HG03520 (cell line): ENCODE results near the gene HOXD9.

Source experiments
- ATAC-seq: cut with Tn5 transposase; IDR thresholded peaks from one replicate; pipeline ENCODE4 v1.9.1; 2021; ENCODE audit warnings: mild to moderate bottlenecking, moderate library complexity; ENCODE audit not compliant: unreplicated experiment

HOXD9 gene

GRCh38 chr2:176085861-176086771, 36.4 kb upstream of the HOXD9 start:
- no peak for ATAC-seq

GRCh38 chr2:176087330-176088047, 35.0 kb upstream of the HOXD9 start:
- ATAC-seq = no peak

GRCh38 chr2:176088048-176088936, 34.2 kb upstream of the HOXD9 start:
- ATAC-seq = no peak

GRCh38 chr2:176088937-176089842, 33.3 kb upstream of the HOXD9 start:
- no peak for ATAC-seq

GRCh38 chr2:176089843-176090395, 32.6 kb upstream of the HOXD9 start:
- no peak for ATAC-seq

- no peak for ATAC-seq
Observed at GRCh38 chr2:176090862-176091261, 31.7 kb upstream of the HOXD9 start.

GRCh38 chr2:176091329-176092258, 30.9 kb upstream of the HOXD9 start:
- ATAC-seq = no peak

- ATAC-seq = no peak
Observed at GRCh38 chr2:176092270-176093144, 30.0 kb upstream of the HOXD9 start, which contains the start of gene HOXD13. HOXD13 (plus strand) TSS chr2:176092721; CDS start chr2:176092891, 170 bp downstream.

- ATAC-seq = no peak
Observed at GRCh38 chr2:176093145-176093897, 29.2 kb upstream of the HOXD9 start.

GRCh38 chr2:176093898-176094249, 28.6 kb upstream of the HOXD9 start:
- ATAC-seq = no peak

- ATAC-seq = no peak
Observed at GRCh38 chr2:176094349-176094748, 28.2 kb upstream of the HOXD9 start.

GRCh38 chr2:176095421-176095820, 27.1 kb upstream of the HOXD9 start:
- ATAC-seq = no peak

- ATAC-seq = no peak
Observed at GRCh38 chr2:176096243-176096985, 26.1 kb upstream of the HOXD9 start.

GRCh38 chr2:176096986-176097819, 25.3 kb upstream of the HOXD9 start:
- peak; percentile 88 for ATAC-seq

- no peak for ATAC-seq
Observed at GRCh38 chr2:176097820-176098365, 24.6 kb upstream of the HOXD9 start.
